NCI-H1048 (cell line): ENCODE data around the gene ANKRD12.

Source experiments
- DNase-seq: peaks from one replicate; lab custom pipeline; 2025; lab: John Stamatoyannopoulos, UW

The ANKRD12 gene

DNA sequence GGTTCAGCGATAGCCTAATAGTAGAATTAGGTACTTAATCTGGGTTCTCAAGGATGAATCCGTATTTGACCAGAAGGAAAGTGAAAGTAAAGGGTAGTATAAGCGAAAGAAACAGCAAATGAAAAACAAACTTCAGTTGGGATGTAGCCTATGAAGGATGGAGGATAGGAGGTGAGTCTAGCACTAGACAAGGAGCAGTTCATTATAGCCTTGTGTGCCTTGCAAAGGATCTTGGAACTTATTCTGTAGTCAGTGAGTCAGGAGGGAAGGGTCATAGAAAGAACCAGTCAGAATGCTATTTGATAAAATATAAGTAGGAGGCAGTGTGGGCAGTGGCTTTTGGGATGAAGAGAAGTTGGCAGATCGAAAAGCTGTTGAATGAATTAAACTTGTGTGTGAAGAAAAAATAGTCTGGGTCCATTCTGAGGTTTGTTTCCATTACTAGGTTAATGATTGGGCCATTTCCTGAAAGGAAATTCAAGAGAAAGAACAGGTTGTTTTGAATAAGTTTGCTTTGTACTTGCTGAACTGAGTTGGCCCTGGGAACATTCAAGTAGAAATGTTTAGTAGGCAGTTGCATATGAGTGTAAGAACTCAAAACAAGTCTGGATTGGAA, 48.5 kb downstream of the ANKRD12 start:
- DNase-seq = no peak

DNA sequence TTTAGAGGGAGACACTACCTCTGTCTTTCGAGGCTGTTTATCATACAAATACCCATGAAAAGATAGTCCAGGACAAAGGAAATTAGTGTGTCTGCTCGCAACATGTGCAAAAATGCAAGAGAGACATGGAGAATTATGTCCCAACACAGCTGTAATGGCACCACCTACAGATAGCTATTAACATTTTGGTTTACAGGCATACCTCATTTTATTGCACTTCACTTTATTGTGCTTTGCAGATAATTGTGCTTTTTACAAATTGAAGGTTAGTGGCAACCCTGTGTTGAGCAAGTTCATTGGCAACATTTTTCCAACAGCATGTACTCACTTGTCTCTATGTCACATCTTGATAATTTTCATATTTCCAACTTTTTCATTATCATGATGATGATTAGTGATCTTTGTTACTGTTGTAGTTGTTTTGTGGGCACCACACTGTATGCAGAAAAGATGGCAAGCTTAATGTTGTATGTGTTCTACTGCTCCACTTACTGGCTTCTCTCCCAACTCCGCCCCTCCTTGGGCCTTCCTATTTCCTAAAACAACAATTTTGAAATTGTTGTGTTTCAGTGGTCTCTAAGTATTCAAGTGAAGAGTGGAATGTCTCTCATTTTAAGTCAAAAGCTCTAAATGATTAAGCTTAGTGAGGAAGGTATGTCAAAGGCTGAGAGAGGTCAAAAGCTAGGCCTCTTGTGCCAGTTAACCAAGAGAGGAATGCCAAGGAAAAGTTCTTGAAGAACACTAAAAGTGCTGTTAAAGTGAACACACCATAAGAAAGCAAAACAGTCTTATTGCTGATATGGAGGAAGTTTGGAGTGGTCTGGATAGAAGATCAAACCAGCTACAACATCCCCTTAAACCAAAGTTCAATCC, 52.0 kb downstream of the ANKRD12 start:
- DNase-seq = no peak

DNA sequence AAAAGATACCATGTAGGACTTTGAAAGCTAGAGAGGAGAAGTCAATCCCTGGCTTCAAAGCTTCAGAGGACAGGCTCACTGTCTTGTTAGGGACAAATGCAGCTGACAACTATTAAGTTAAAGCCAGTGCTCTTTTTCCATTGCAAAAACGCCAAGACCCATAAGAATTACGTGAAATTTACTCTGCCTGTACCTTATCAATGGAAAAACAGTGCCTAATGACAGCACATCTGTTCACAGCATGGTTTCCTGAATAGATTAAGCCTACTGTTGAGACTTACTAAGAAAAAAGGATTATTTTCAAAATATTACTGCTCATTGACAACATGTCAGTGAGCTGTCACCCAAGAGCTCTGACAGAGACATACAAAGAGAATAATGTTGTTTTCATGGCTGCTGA, 52.9 kb downstream of the ANKRD12 start:
- no peak for DNase-seq

DNA sequence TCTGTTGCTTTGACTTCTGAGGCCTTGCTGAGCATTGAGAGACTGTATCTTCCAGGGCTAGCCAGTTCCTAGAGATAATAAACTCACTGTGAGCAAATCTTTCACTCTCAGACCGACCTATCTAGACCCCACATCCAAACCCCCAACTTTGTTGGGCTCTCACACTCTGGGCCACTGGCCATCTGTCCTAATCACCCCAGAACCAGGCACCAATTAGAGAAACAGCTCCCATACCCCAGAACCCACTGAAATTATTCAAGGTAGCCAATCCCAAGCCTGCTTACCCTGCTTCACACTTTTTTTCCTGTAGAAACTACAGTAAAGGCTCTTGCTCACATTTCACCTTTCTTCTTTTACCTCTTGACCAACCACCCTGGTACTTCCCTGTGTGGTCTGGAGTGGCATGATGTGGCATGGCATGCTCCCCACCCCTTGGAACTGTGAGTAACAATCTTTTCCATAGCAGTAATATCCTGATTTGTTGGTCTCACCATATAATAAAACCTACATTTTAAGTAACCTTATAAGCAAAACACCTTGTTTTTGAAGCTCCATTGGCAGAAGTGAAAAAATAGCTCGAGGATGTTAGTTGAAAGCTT, 55.2 kb downstream of the ANKRD12 start:
- no peak for DNase-seq

DNA sequence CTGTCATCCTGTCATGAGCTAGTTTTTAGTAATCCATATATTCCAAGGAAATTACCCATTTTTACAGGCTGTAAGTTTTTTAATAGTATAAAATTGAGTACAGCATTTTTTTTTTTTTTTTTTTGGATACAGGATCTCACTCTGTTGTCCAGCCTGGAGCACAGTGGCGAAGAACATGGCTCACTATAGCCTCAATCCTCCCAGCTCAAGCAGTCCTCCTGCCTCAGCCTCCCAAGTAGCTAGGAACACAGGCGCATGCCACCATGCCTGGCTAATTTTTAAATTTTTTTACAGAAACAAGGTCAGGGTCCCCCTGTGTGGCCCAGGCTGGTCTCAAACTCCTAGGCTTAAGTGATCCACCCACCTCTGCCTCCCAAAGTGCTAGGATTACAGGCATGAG, 56.5 kb downstream of the ANKRD12 start:
- no peak for DNase-seq

DNA sequence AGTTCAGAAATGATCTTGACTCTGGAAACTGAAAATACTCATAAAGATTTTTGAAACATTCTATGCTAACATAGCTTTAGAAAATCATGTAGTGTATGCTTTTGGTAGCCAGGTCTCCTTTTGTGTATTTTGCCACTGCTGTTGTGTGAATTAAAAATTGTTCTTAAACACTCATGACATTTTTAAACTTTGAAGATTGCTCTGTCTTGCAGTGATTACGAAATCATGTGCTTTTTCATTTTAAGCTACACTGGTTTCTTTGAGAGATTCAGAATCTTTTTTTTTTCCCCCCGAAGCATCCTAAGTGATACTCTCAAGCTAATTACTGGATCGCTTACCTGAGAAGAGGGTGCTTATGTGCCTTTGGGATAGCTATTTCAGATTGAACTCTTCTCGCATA, 60.0 kb downstream of the ANKRD12 start:
- no peak for DNase-seq

DNA sequence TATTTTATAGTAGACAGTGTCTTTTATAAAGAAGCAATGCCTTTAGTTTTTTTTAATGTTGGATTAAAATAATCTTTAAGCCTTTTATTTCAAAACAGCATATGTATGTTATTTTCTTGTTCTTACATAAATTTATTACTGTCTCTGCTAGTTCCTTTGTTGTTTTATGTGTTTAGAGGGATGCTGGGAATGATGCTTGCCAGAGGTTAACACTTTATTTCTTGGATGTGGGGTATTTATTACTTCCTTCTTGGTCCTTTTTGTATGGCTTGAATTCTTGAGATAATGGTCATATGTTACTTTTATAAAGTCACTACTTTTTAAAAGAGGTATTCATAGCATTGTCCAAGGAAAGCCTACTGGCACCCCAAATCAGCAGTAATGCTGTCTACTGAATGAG, 63.1 kb downstream of the ANKRD12 start:
- DNase-seq = no peak

DNA sequence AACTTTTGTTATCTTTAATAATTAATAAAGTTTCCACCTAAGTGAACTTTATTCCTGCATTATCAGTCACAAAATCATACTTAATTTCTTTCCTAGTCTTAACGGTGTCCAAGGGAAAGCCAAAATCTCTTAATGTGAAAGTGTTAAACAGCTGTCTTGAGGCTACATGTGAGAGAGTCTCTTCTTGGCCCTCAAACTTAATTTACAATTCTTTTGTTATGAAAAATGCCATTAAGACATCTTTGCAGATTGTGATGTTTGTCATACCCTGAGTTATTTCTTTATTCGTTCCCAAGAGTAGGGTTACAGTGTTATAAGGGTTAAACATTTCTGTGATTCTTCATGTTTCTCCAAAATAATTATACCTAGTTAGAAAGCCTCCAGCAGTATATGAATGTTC, 64.6 kb downstream of the ANKRD12 start:
- no peak for DNase-seq

DNA sequence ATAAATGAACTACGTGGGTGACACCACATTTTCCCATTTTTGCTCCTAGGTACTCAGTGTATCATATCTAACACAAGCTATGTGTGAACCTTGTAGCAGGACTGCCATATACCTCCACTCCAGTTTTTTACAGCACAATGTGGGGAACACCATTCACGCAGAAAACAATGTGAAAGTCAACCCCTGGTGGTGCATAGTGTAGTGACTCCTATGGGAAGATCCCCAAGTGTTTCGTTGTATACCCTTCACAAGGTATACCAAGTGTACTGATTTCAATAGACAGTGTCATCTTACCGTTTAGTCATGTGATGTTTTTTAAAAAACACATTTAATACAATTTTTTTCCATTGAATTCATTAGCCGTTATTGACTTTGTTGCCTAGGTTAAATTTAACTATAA, 68.1 kb downstream of the ANKRD12 start:
- no peak for DNase-seq

DNA sequence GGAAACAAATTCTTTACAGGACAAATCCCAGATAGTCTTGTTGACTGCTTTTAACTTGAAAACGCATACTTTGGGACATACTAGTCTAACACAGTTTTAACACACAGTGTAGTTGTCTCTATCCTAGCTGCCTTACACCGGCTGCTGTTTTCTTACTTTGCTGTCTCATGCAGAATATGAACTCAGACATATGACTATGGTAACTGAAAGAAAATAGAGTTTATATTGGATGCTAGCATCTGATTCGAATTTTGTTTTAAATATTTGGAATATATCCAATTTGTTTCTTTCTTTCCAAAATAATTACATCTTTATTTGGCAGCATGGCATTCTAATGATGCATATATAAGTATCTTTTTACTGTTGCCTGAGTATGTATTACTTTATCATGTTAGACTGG, 69.8 kb downstream of the ANKRD12 start:
- DNase-seq = no peak

DNA sequence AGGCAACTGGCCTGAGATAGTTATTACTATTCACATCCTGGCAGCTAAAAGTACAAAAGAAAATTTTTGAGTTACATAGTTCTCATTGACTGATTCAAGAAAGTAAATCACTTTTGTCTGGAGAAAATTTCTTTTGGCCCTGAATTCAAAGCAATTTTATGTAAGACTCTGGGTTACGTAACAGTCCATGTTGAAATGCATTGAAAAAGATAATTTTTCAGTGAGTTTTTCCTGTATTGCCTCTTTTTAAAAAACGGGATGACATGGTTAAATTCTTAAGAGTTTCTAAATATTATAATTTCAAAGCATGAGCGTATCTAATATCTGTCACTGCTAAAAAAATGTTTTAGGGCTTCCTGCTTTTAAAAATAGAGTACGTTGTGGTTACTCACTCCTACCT, 72.7 kb downstream of the ANKRD12 start:
- DNase-seq = no peak

DNA sequence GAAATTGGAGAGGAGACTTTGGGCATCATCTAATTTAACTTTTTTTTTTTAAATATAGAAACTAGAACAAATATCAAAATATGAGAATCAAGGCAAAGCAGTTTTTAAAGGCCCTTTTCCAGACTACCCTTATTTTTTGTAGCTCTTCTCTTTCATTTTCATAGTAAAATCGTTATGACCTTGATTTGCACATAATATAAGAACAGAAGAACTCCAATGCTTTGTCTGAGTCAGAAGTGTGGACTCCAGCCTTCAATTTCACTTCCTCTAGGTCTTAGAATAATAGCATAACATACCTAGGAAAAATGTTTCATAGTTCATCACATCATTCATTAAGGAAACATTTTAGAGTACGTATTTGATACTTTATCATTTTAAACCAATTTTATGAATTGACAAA, 74.4 kb downstream of the ANKRD12 start:
- no peak for DNase-seq

DNA sequence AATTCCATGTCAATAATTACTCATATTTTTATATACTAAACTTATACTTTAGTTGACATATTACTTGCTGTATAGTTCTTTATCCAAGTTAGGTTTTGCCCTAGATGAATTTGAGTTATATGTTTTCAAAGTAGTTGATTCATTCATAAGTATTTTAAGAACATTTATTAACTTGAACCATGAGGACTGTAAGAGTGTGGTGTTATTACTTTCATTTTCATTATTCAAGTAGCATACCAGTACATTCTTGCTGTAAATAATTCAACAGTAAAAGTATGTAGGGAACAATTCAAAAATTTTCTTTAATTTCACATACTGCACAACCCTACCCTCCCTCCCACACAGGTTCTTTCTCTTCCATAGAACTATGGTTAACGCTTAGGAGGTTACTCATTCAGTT, 75.4 kb downstream of the ANKRD12 start:
- no peak for DNase-seq

DNA sequence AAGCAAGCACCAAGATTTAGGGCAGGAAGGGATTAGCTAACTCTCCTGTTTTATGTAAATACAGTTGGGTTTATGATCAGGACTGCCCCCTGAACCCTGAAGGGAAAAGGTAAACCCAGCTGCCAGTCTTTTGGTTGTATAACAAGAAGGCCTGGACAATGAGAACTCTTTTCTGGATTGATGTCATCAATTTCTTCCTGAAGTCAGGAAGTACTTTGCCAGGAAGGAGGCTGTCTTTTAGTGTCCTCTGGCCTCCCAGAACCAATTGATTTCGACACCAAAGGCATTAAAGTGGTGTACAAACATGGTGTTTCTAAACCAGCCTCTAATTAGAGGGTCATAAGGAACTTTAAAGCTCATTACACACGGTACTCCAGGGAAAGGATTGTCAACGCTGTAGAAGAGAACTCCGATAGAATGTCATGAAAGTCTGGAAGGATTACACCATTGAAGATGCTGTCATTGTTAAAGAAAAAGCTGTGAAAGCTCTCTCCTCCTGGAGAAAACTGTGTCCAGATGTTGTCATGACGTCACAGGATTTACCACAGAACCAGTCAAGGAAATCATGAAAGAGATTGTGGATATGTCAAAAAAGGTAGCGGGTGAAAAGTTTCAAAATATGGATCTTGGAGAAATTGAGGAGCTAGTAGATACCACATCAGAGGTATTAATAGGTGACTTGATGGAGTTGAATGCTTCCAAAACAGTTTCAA, 78.8 kb downstream of the ANKRD12 start:
- DNase-seq = no peak

DNA sequence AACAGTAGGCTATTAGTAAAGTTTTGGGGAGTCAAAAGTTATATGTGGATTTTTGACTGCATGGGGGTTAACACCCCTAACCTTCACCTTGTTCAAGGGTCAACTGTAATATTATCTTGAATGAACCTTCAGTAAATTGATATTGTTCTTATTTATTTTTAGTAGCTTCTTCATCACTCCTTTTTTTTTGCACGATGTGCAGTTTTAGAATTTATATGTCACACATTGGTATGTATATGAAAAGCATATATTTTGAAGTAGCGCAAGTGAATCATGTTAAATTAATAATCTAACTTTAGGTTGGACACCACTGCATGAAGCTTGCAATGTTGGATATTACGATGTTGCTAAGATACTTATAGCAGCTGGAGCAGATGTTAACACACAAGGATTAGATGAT, 79.9 kb downstream of the ANKRD12 start:
- no peak for DNase-seq

DNA sequence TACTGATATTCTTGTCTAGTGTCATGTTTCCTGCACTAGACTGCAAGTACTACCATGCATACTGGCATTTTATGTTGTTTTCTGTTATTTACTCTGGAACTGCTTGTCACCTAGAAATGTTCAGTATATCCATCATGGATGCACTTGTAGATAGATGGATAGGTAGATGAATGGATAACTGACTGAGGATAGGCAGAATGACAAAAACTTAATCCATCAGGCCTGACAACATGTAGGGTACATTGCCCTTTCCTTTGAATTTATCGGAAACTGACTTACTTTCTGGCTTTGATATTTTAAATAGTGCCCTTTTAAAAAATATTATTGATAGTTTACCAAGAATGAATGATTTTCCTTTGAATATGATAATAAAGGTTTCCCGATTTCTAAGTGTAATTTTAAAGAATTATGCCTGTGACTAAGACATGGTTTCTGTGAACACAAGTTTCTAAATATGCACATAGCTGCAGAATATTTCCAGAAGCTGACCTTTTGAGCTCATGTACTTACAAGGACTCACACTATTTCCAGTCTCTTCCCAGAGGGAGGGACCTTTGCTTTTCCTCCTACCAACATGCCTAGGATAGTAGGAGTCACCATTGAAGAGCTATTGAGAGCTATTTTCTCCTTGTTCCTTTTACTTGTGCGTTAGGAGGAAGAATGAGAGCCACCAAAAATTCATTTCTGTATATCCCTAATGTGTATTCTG, 81.3 kb downstream of the ANKRD12 start:
- DNase-seq = no peak

DNA sequence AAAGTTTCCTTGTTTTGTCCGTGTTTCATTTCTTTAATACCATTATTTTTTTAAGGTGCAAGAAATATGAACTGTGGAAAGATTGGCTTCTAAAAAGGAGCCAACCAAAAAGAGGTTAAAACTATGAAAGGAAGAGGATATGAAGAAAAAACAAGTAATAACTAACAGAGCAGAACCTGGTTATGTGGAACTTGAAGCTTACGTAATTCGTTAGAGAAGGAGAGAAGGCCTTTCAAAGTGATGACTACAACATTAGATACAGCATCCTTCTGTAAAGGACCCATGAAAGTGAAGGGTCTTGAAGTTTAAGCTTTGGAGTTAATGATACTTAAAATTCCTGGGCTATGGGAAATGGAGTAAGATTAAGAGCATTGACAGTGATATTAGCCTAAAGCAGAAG, 84.5 kb downstream of the ANKRD12 start:
- no peak for DNase-seq

DNA sequence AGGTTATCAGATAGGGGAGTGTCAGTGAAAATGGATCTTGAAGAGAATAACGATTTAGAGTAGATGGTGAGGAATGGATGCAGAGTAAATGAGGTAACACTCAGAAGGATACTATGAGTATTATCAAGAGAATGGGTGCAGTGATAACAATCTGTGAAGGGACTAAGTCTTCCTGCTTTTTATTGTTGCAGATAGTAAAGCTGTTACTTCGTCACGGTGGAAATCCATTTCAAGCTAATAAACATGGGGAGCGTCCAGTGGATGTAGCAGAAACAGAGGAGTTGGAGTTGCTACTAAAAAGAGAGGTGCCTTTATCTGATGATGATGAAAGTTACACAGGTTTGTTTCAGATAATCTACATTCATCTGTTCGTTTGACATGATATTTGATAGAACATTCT, 85.1 kb downstream of the ANKRD12 start:
- DNase-seq = no peak

DNA sequence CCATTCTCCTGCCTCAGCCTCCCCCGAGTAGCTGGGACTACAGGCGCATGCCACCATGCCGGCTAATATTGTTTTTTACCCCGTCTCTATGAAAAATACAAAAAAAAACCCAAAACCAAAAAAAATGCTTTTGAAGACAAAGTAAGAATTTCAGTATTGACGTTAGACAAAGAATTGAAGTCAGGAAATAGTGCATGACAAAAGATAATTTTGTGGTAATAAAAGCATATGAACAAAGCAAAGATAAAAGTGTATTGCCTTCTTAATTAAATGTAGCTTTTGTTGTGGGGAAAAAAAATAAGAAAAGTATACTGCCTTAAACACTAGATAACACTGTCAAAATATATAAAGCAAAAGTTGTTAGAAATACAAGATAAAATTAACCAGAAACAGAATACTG, 86.8 kb downstream of the ANKRD12 start:
- DNase-seq = no peak

DNA sequence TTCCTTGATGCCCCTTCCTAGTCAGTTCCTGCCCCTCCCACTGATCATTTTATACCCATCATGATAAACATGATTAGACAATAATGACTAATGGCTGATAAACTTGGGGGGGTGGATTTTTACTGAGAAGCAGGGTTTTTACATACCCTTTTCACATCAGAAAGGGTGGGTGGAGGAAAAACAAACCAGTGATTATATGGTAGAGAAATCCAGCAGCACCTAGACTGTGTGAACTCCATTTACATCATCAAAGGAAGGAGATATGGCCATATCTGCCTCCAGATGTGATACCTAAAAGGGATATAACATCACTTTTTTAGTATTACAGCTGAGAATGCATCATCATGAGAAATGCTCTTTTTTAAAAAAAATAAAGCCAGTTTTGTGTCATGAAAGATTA, 89.9 kb downstream of the ANKRD12 start:
- DNase-seq = no peak

DNA sequence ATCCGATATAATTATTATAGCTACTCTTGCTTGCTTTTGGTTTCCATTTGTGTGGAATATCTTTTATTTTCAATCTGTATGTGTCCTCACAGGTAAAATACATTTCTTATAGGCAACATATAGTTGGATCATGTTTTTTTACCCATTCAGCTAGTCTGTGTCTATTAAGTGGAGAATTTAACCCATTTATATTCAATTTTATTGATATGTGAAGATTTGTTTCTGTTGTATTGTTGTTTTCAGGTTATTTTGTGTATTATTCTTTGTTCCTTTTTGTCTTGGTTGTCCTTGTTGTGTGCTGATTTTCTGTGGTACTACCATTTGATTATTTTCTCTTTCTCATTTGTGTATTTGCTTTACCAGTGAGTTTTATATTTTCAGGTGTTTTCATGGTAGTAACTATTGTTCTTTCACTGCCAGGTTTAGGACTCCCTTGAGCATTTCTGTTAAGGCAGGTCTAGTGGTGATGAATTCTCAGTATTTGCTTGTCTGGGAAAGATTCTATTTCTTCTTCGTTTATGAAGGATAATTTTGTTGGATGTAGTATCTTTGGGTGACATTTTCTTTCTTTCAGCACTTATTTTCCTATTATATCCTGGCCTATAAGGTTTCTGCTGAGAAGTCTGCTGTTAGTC, 95.4 kb downstream of the ANKRD12 start:
- no peak for DNase-seq

DNA sequence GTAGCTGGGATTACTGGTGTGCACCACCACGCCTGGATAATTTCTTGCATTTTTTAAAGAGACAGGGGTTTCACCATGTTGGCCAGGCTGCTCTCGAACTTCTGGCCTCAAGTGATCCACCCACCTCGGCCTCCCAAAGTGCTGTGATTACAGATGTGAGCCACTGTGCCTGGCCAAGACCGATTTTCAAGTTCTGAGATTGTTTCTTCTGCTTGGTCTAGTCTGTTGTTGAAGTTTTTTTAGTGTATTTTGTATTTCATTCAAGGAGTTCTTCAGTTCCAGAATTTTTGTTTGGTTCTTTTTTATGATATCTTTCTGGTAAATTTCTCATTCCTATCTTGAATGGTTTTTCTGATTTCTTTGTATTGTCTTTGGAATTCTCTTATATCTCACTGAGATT, 96.4 kb downstream of the ANKRD12 start:
- no peak for DNase-seq
